NB4 (cell line): ENCODE measurements around the gene PTPRG.

Experiments used
- DNase-seq: peaks from one replicate; pipeline ENCODE4 v3.0.0; 2010; ENCODE audit warnings: low read depth
- H3K4me3 ChIP-seq: one replicate; pipeline ENCODE4 v1.5.1; 2011; ENCODE audit warnings: mild to moderate bottlenecking, low read depth, low read length, moderate library complexity
- CTCF ChIP-seq: IDR thresholded peaks from one replicate; pipeline ENCODE4 v1.5.1; 2012; ENCODE audit warnings: low read depth, low read length
- MYC ChIP-seq: IDR thresholded peaks from 2 replicates; pipeline ENCODE4 v1.6.1; 2011; ENCODE audit warnings: low read depth, low read length
- POLR2A ChIP-seq: IDR thresholded peaks from 2 replicates; pipeline ENCODE4 v1.6.1; 2011; ENCODE audit warnings: mild to moderate bottlenecking; ENCODE audit not compliant: insufficient read length; ENCODE audit errors: extremely low read depth
- TF ChIP-seq, protein P1 (sequence below): IDR thresholded peaks from 2 replicates; pipeline ENCODE4 v1.6.1; 2011; ENCODE audit warnings: low read depth, low read length

The PTPRG gene

DNA sequence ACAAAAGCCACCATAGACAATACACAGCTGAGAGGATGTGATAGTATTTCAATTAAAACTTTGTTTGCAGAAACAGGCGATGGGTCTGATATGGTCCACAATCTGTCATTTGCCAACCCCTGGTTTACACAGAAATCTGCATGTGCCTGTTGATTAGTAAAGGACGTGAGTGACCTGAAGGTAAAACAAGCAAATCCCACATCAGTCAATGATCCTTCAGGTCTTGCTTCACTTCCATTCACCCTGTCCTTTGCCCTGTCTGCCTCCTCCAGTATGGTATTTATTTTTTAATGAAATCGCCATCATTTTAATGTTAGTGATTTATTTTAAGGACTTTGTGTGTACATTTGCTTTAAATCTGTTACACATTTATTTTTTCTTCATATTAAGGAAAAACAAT lies 645.8 kb downstream of the PTPRG start:
- no peak for TF ChIP-seq MYC
- TF ChIP-seq POLR2A: no peak
- no peak overlapping the region for H3K4me3 ChIP-seq
- no peak for DNase-seq

DNA sequence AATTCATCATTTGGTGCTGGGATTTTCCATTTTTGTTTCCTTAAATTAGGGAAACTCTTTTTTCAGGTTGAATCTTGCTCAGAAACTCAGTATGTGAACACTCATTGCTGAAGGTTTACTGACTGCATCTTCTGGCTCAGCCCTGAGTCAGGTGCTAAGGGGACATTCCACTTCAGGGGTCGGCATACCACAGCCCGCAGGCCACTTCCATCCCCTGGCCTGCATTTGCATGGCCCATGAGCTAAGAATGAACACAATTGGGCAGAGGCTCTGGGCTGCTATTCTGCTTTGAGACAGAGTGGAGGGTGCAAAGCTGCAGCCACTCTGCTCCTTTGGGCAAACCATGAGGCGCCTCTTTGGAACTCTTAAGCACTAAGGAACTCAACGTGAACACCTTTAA lies 647.0 kb downstream of the PTPRG start:
- no peak for TF ChIP-seq POLR2A
- no peak for TF ChIP-seq CTCF
- no peak for TF ChIP-seq MYC
- TF ChIP-seq, protein P1, sequence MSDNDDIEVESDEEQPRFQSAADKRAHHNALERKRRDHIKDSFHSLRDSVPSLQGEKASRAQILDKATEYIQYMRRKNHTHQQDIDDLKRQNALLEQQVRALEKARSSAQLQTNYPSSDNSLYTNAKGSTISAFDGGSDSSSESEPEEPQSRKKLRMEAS: no peak
- H3K4me3 ChIP-seq: no peak overlapping the region
- no peak for DNase-seq

DNA sequence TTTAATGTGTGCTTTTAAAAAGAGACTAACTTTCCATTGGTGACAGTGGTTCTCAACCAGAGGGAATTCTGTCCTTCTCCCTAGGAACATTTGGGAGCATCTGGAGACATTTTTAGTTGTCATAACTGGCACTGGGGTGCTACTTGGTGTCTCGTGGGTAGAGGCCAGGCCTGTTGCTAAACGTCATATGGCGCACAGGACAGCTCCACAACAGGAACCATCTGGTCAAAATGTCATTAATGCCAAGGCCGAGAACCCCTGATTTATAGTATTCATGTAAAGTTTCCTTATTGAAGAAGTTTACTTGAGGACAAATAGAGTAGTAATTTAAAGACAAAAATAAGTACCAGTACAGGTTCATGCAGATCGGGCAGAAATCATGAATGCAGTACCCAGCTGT lies 647.7 kb downstream of the PTPRG start:
- no peak overlapping the region for H3K4me3 ChIP-seq
- no peak for TF ChIP-seq MYC
- no peak for TF ChIP-seq POLR2A
- TF ChIP-seq, protein P1: no peak
- TF ChIP-seq CTCF: no peak
- no peak for DNase-seq

- no peak for DNase-seq
- no peak overlapping the region for H3K4me3 ChIP-seq
- TF ChIP-seq POLR2A (no peak), MYC (no peak), CTCF (no peak)
- TF ChIP-seq, protein P1: no peak
Observed at GRCh38 chr3:62210011-62210410, 648.6 kb downstream of the PTPRG start.

DNA sequence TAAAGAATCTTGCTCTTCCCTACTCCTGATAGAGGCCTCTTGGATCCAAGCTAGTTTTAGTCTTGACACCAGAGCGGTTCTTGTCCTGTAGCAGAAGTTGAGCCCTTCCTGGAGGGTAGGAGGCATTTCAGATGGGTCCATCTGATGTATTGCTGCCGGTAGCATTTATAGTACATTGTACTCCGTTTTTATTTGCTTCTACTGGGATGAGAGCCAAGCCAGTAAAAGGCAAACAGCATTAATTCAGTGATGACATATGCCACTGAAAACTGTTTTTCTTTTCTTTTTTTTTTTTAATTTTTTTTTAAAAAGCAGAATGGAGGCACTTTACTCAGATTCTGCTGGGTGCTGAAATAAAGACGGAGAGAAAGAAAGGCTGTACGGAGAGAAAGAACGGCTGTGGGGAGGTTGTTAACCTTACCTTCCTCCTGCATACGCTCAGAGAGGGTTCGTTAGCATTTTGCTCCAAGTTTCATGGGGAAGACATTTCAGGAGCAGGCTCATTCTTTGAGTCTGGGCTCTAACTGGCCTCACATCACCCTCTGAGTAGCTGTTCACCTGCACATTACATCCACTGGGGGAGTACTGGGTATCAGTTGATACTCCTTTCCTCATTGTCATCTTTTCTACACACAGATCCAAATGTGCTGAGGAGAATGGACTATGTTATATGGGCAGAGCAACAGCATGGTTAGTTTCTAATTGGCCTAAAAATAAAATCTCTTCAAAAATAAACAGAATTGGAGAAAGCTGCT lies 650.5 kb downstream of the PTPRG start:
- DNase-seq: no peak
- TF ChIP-seq, protein P1: no peak
- no peak for TF ChIP-seq CTCF
- TF ChIP-seq MYC: no peak
- TF ChIP-seq POLR2A: no peak
- H3K4me3 ChIP-seq: no peak overlapping the region

DNA sequence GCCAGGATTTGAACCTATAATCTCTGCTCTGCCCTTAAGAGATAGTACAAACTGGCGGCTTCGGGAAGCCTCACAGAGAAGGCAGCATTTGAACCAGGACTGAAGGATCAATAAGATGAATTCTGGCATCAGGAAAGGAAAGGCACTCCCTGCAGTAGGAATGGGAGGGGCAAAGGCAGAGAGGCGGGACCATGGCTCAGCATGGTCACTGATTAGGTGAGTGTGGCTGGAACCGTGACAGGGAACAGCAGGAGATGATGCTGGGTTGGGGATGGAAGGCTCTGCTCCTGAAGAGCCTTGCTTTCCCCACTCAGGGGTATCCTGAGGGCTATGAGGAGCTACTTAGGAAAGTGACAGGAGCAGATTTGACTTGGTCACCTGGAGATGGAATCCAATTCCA lies 653.5 kb downstream of the PTPRG start:
- H3K4me3 ChIP-seq: no peak overlapping the region
- TF ChIP-seq, protein P1: no peak
- no peak for TF ChIP-seq CTCF
- no peak for TF ChIP-seq POLR2A
- TF ChIP-seq MYC: no peak
- DNase-seq: no peak
